Peyer's patch (tissue), 4 donors: Measurements from ENCODE around the gene SLC35E1. TPM values are rescaled to one million over a fixed set of nuclear protein-coding genes. Genes with fewer than 3 reads are reported as not detected.

Experiments used
- DNase-seq, 3 donors: peaks; one replicate each; pipeline ENCODE4 v3.0.0-alpha.2; 2017 to 2019
- H3K27ac ChIP-seq, 4 donors: fragments of 200-600 bp; sonication (generic); one replicate each; pipeline ENCODE4 v1.5.1; 2016 to 2019
- H3K27me3 ChIP-seq, 2 donors: fragments of 200-600 bp; sonication (generic); one replicate each; pipeline ENCODE4 v1.5.1; 2019
- H3K36me3 ChIP-seq, 3 donors: fragments of 200-600 bp; sonication (generic); one replicate each; pipeline ENCODE4 v1.5.1; 2016 to 2019
- H3K4me1 ChIP-seq, 4 donors: fragments of 200-600 bp; sonication (generic); one replicate each; pipeline ENCODE4 v1.5.1; 2016 to 2019
- H3K4me3 ChIP-seq, 4 donors: fragments of 200-600 bp; sonication (generic); 1 replicate in 3 of 4; 2 replicates in 1 of 4; pipeline ENCODE4 v1.5.1; 2016 to 2019; ENCODE audit warnings: mild to moderate bottlenecking in 1 of 4
- H3K9me3 ChIP-seq, 4 donors: fragments of 200-600 bp; sonication (generic); one replicate each; pipeline ENCODE4 v1.5.1; 2016 to 2019; ENCODE audit warnings: mild to moderate bottlenecking in 1 of 4
- CTCF ChIP-seq, 6 experiments: fragments of 450-650 bp in 4 of 6; fragments of 200-600 bp in 2 of 6; sonication (generic) in 1 of 6; IDR thresholded peaks; one replicate each; pipeline ENCODE4 v1.5.1; 2017 to 2019; ENCODE audit warnings: antibody characterized with exemption in 6 of 6, mild to moderate bottlenecking in 3 of 6, moderate library complexity in 1 of 6
- POLR2A ChIP-seq, 2 donors: fragments of 450-650 bp; IDR thresholded peaks; one replicate each; pipeline ENCODE4 v1.5.1; 2017; ENCODE audit warnings: antibody characterized with exemption in 2 of 2, mild to moderate bottlenecking in 2 of 2, moderate library complexity in 2 of 2
- total RNA-seq, 4 donors: library from RNA; depleted of rRNA; stranded (reverse); fragments of >200 nt; gene quantifications; one replicate each; pipeline ENCODE4 v1.1.0, GENCODE V29; 2016

Gene SLC35E1
- total RNA-seq, 4 donors from 2014 or later = 23.9 to 62.0 (median 41.9) TPM

DNA sequence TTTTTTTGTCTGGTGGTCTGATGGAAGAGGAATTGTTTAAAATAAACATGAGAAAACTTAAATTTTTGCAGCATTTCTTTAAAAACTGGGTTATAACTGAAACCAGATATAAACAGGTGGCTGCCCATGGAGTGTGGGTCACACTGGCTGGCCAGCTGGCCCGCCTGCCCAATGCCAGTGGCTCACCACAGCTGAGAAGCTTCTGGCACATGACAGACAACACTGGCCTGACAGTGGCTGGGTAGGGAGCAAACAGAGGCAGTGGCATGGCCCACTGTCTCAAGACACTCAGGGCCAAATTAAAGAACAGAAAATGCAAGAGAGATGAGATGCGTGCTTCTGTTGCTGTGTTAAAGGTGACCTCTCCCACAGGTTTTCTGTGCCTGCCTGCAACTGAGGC, 3.1 kb upstream of the SLC35E1 start:
- Histone ChIP-seq H3K27ac (no peak overlapping the region), H3K27me3 (no peaks in the 10 kb centered on the region), H3K36me3 (peaks cover 0 to 39% (median 0%) of the 10 kb centered on the region in 3 donors), H3K9me3 (no peaks in the 10 kb centered on the region), H3K4me1 (peaks cover 0 to 30% (median 23%) of the 10 kb centered on the region in 4 donors), H3K4me3 (no peak overlapping the region)
- no peak for DNase-seq
- TF ChIP-seq POLR2A (IDR thresholded peaks at IDR 0.05) (no peak), CTCF (IDR thresholded peaks at IDR 0.05) (no peak)

DNA sequence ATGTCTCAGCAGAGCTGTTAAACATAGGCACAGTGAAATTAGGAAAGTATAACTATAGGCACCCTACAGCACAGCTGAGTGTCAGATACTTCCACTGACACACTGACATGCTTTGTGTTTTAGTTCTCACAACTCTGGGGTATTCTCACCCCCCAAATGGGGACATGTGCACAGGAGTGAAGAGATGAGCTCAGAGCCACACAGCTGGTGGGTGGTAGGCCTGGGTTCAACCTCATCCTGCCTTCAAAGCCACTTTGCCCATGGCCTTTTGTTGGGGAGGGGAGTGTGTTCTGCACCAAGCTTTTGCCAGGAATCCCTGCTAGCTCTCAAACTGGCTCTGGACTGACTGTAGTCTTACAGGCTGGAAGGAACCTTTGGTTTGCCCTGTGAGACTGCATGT, 1.7 kb upstream of the SLC35E1 start:
- H3K4me1 ChIP-seq = peaks cover 0 to 30% (median 20%) of the 10 kb centered on the region in 4 donors
- no peak for TF ChIP-seq CTCF (IDR thresholded peaks at IDR 0.05)
- TF ChIP-seq POLR2A (IDR thresholded peaks at IDR 0.05) = no peak
- H3K27ac ChIP-seq = peak overlapping the region in 2 of 4 donors; percentile 91 to 92
- no peak for DNase-seq
- no peaks in the 10 kb centered on the region for H3K27me3 ChIP-seq
- H3K36me3 ChIP-seq = peaks cover 0 to 47% (median 0%) of the 10 kb centered on the region in 3 donors
- H3K9me3 ChIP-seq = no peaks in the 10 kb centered on the region
- peak overlapping the region in 2 of 4 donors; percentile 94 to 98 for H3K4me3 ChIP-seq

GRCh38 chr19:16573296-16573695, 1.1 kb upstream of the SLC35E1 start:
- Histone ChIP-seq H3K27ac (peak overlapping the region; percentile 82 to 92 (median 90)), H3K4me1 (peaks cover 0 to 30% (median 20%) of the 10 kb centered on the region in 4 donors), H3K36me3 (peaks cover 0 to 46% (median 0%) of the 10 kb centered on the region in 3 donors), H3K9me3 (no peaks in the 10 kb centered on the region), H3K4me3 (peak overlapping the region; percentile 69 to 98 (median 88)), H3K27me3 (no peaks in the 10 kb centered on the region)
- DNase-seq = no peak
- no peak for TF ChIP-seq POLR2A (IDR thresholded peaks at IDR 0.05)
- TF ChIP-seq CTCF (IDR thresholded peaks at IDR 0.05) = no peak

- Histone ChIP-seq H3K4me1 (peaks cover 0 to 30% (median 20%) of the 10 kb centered on the region in 4 donors), H3K27me3 (no peaks in the 10 kb centered on the region), H3K36me3 (peaks cover 0 to 46% (median 0%) of the 10 kb centered on the region in 3 donors), H3K27ac (peak overlapping the region; percentile 82 to 92 (median 86)), H3K4me3 (peak overlapping the region; percentile 69 to 98 (median 88)), H3K9me3 (no peaks in the 10 kb centered on the region)
- TF ChIP-seq CTCF (IDR thresholded peaks at IDR 0.05) (no peak), POLR2A (IDR thresholded peaks at IDR 0.05) (no peak)
- peak in 1 of 3 donors; percentile 48 for DNase-seq
Observed at GRCh38 chr19:16571822-16572331, 338 bp downstream of the SLC35E1 start.

GRCh38 chr19:16571283-16571682, 932 bp downstream of the SLC35E1 start:
- no peak for DNase-seq
- H3K4me1 ChIP-seq = peaks cover 0 to 26% (median 21%) of the 10 kb centered on the region in 4 donors
- no peaks in the 10 kb centered on the region for H3K27me3 ChIP-seq
- peak overlapping the region; percentile 69 to 98 (median 88) for H3K4me3 ChIP-seq
- H3K9me3 ChIP-seq = no peaks in the 10 kb centered on the region
- peak overlapping the region; percentile 82 to 92 (median 86) for H3K27ac ChIP-seq
- no peak for TF ChIP-seq CTCF (IDR thresholded peaks at IDR 0.05)
- TF ChIP-seq POLR2A (IDR thresholded peaks at IDR 0.05) = no peak
- peaks cover 0 to 46% (median 0%) of the 10 kb centered on the region in 3 donors for H3K36me3 ChIP-seq
